HepG2 (cell line): Measurements from ENCODE around the gene SERTAD2. TPM values are rescaled to one million over a fixed set of nuclear protein-coding genes. Genes with fewer than 3 reads are reported as not detected.
A peak's percentile ranks its signal among the peaks of the same experiment; 100 is the strongest.

ENCODE experiments used
- ATF7 ChIP-seq, 2 experiments: fragments of 450-650 bp in 1 of 2; sonication (generic) in 1 of 2; formaldehyde crosslinking in 1 of 2; IDR thresholded peaks; 2 replicates each; pipeline versions ENCODE4 v1.4.0 to v1.6.1; 2016 to 2020; ENCODE audit warnings: antibody characterized with exemption in 1 of 2, mild to moderate bottlenecking in 1 of 2, missing genetic modification reagents in 1 of 2
- EEA1 ChIP-seq: sonication (generic); formaldehyde crosslinking; IDR thresholded peaks from 2 replicates; pipeline ENCODE4 v1.5.1; 2020; ENCODE audit warnings: mild to moderate bottlenecking, missing genetic modification reagents, borderline replicate concordance
- ERF ChIP-seq: IDR thresholded peaks from 2 replicates; pipeline ENCODE4 v1.6.1; 2018; ENCODE audit warnings: missing biosample characterization, missing genetic modification reagents
- ETV5 ChIP-seq: IDR thresholded peaks from 2 replicates; pipeline ENCODE4 v1.6.1; 2018; ENCODE audit warnings: missing biosample characterization, missing genetic modification reagents, inconsistent platforms, borderline replicate concordance
- FOXA1 ChIP-seq, 2 experiments: fragments of 450-650 bp in 1 of 2; sonication (generic) in 1 of 2; formaldehyde crosslinking in 1 of 2; IDR thresholded peaks; 2 replicates each; pipeline versions ENCODE4 v1.4.0 to v1.6.1; 2016 to 2020; ENCODE audit warnings: missing genetic modification reagents in 1 of 2
- KDM5A ChIP-seq: fragments of 200-600 bp; sonication (generic); IDR thresholded peaks from 2 replicates; pipeline ENCODE4 v1.7.0; 2018; ENCODE audit warnings: antibody characterized with exemption, mild to moderate bottlenecking, low read length, borderline replicate concordance
- PRPF4 ChIP-seq: fragments of 200-400 bp; formaldehyde crosslinking; IDR thresholded peaks from 2 replicates; pipeline ENCODE4 v1.6.1; 2016; ENCODE audit warnings: low read length, low read depth; ENCODE audit not compliant: poor library complexity, severe bottlenecking
- SALL1 ChIP-seq: sonication (generic); formaldehyde crosslinking; IDR thresholded peaks from 2 replicates; pipeline ENCODE4 v1.8.0; 2022; ENCODE audit warnings: mild to moderate bottlenecking, missing genetic modification reagents
- ZKSCAN1 ChIP-seq: fragments of 150-350 bp; IDR thresholded peaks from 2 replicates; pipeline ENCODE4 v1.6.1; 2014; ENCODE audit warnings: low read length
- ZNF274 ChIP-seq: sonication (generic); formaldehyde crosslinking; IDR thresholded peaks from 2 replicates; pipeline ENCODE4 v1.5.1; 2020; ENCODE audit warnings: mild to moderate bottlenecking, missing genetic modification reagents
- ZNF30 ChIP-seq: sonication (generic); formaldehyde crosslinking; IDR thresholded peaks from 2 replicates; pipeline ENCODE4 v1.5.0; 2020; ENCODE audit warnings: mild to moderate bottlenecking, missing genetic modification reagents
- ZNF33B ChIP-seq: sonication (generic); formaldehyde crosslinking; IDR thresholded peaks from 2 replicates; pipeline ENCODE4 v1.5.1; 2020; ENCODE audit warnings: mild to moderate bottlenecking, missing genetic modification reagents
- ZNF496 ChIP-seq: sonication (generic); formaldehyde crosslinking; IDR thresholded peaks from 2 replicates; pipeline ENCODE4 v1.8.1; 2023; ENCODE audit warnings: mild to moderate bottlenecking, moderate library complexity, missing genetic modification reagents; ENCODE audit not compliant: insufficient replicate concordance
- ZNF569 ChIP-seq: sonication (generic); formaldehyde crosslinking; IDR thresholded peaks from 2 replicates; pipeline ENCODE4 v1.5.0; 2020; ENCODE audit warnings: mild to moderate bottlenecking, missing genetic modification reagents, moderate library complexity, borderline replicate concordance
- ZNF615 ChIP-seq: sonication (generic); formaldehyde crosslinking; IDR thresholded peaks from 2 replicates; pipeline ENCODE4 v1.5.0; 2020; ENCODE audit warnings: mild to moderate bottlenecking, missing genetic modification reagents, borderline replicate concordance
- ZNF75D ChIP-seq: sonication (generic); formaldehyde crosslinking; IDR thresholded peaks from 2 replicates; pipeline ENCODE4 v1.8.1; 2023; ENCODE audit warnings: missing genetic modification reagents, mild to moderate bottlenecking, borderline replicate concordance
- polyA plus RNA-seq, 8 experiments: library from polyadenylated mRNA; depleted of rRNA in 3 of 8; stranded (reverse) in 7 of 8; unstranded in 1 of 8; fragments of >200 nt; fragmentation: Illumina TruSeq in 4 of 8; extraction: Trizol in 4 of 8; gene quantifications; 2 replicates each; pipeline versions ENCODE4 v1.2.1 to v1.2.3, GENCODE V29; 2011 to 2016; ENCODE audit warnings: low read depth in 4 of 8, missing spikeins in 1 of 8, mixed read lengths in 1 of 8; ENCODE audit not compliant: insufficient read depth in 1 of 8
- total RNA-seq, 5 experiments: library from RNA; depleted of rRNA; stranded (reverse); fragments of >200 nt; fragmentation: Illumina TruSeq; extraction: Trizol; gene quantifications; 2 replicates each; pipeline ENCODE4 v1.2.3, GENCODE V29; 2016; ENCODE audit warnings: low read depth in 1 of 5
- TF ChIP-seq, protein P1 (sequence below): sonication (generic); formaldehyde crosslinking; IDR thresholded peaks from 2 replicates; pipeline ENCODE4 v1.4.0; 2020; ENCODE audit warnings: missing genetic modification reagents
- TF ChIP-seq, protein P2 (sequence below): sonication (generic); formaldehyde crosslinking; IDR thresholded peaks from 2 replicates; pipeline ENCODE4 v1.5.0; 2020; ENCODE audit warnings: mild to moderate bottlenecking, missing genetic modification reagents, borderline replicate concordance
- TF ChIP-seq, protein P3 (sequence below): IDR thresholded peaks from 2 replicates; pipeline ENCODE4 v1.6.1; 2016; ENCODE audit warnings: missing compliant biosample characterization, missing genetic modification reagents, borderline replicate concordance
- TF ChIP-seq, protein P4 (sequence below): sonication (generic); formaldehyde crosslinking; IDR thresholded peaks from 2 replicates; pipeline ENCODE4 v1.5.1; 2020; ENCODE audit warnings: missing genetic modification reagents, mild to moderate bottlenecking, borderline replicate concordance
- TF ChIP-seq, protein P5 (sequence below): sonication (generic); formaldehyde crosslinking; IDR thresholded peaks from 2 replicates; pipeline ENCODE4 v1.9.0; 2021; ENCODE audit warnings: missing genetic modification reagents, borderline replicate concordance

Gene SERTAD2
- total and polyA plus RNA-seq, 2 of the 13 experiments (the other 11 are each of a cell fraction or from before 2014, with no cell fraction given), result 6.7 to 22.6 TPM

DNA sequence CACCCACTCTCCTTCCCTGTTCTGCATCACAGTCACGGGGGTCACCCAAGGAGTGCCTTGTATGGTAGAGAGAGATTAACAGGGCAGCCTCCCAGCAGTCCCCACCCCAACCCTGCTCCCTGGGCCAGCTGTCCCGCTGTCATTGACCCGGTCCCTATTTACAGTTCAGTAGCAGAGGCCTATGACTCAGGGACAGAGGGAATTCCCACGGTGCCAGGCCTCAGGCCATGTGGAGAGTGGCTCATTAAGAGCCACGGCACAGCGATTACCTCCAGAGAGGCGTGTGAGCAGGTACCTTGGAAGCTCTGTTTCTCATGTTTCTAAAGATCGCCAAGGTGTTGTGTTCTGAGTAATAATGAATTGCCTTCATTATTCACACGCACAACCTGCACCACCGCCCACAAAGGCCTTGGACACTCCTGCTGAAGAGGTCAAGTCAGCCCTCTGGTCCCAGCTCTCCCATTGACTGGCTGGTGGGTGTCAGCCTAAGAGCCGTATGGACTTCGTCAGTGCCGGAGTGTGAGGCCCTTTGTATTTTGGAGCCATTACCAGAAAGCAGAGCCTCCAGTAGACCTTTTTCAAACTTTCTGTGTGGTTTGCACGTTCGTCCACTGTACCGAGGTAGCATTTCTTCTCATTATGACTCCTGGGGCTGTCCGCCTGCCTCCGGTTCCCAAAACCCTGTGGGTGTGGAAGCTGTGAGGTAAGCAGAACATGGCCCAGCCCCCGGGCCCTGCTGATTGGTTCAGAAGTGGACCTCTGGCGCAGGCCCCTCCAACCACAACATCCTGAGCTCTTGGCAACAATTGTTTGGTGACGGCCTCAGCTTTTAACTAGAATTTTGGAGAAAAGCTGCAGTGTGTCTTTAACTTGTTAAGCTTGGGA is 47.0 kb downstream of the SERTAD2 start (continued):
- TF ChIP-seq ZNF75D (CRISPR knock-in tag) (no peak), ZKSCAN1 (no peak), KDM5A (no peak), PRPF4 (no peak), SALL1 (peak; percentile 47), ZNF33B (CRISPR knock-in tag) (no peak), ZNF496 (CRISPR knock-in tag) (no peak), ETV5 (CRISPR knock-in tag) (peak; percentile 28; the same call in 1 of the 2 replicates), EEA1 (no peak), ZNF569 (CRISPR knock-in tag) (0 out of 2 replicates have a peak, but pooled peaks have one; percentile 65), ATF7 (IDR thresholded peaks at IDR 0.05) (no peak), ATF7 (CRISPR knock-in tag; IDR thresholded peaks at IDR 0.05) (0 out of 2 replicates have a peak, but pooled peaks have one; percentile 32), FOXA1 (IDR thresholded peaks at IDR 0.05) (no peak), FOXA1 (CRISPR knock-in tag; IDR thresholded peaks at IDR 0.05) (peak; percentile 79), ZNF274 (CRISPR knock-in tag) (no peak), ERF (CRISPR knock-in tag) (peak; percentile 32; the same call in 1 of the 2 replicates), ZNF30 (CRISPR knock-in tag) (no peak), ZNF615 (CRISPR knock-in tag) (no peak)
- TF ChIP-seq, protein P1, sequence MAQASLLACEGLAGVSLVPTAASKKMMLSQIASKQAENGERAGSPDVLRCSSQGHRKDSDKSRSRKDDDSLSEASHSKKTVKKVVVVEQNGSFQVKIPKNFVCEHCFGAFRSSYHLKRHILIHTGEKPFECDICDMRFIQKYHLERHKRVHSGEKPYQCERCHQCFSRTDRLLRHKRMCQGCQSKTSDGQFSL (CRISPR knock-in tag), result no peak
- TF ChIP-seq, protein P2, sequence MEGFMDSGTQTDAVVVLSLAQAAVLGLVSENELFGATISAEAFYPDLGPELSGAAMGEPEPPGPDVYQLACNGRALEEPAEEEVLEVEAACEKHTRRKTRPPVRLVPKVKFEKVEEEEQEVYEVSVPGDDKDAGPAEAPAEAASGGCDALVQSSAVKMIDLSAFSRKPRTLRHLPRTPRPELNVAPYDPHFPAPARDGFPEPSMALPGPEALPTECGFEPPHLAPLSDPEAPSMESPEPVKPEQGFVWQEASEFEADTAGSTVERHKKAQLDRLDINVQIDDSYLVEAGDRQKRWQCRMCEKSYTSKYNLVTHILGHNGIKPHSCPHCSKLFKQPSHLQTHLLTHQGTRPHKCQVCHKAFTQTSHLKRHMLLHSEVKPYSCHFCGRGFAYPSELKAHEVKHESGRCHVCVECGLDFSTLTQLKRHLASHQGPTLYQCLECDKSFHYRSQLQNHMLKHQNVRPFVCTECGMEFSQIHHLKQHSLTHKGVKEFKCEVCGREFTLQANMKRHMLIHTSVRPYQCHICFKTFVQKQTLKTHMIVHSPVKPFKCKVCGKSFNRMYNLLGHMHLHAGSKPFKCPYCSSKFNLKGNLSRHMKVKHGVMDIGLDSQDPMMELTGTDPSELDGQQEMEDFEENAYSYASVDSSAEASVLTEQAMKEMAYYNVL (CRISPR knock-in tag), result no peak
- TF ChIP-seq, protein P3, sequence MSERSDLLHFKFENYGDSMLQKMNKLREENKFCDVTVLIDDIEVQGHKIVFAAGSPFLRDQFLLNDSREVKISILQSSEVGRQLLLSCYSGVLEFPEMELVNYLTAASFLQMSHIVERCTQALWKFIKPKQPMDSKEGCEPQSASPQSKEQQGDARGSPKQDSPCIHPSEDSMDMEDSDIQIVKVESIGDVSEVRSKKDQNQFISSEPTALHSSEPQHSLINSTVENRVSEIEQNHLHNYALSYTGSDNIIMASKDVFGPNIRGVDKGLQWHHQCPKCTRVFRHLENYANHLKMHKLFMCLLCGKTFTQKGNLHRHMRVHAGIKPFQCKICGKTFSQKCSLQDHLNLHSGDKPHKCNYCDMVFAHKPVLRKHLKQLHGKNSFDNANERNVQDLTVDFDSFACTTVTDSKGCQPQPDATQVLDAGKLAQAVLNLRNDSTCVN, result 0 out of 2 replicates have a peak, but pooled peaks have one; percentile 27
- TF ChIP-seq, protein P4, sequence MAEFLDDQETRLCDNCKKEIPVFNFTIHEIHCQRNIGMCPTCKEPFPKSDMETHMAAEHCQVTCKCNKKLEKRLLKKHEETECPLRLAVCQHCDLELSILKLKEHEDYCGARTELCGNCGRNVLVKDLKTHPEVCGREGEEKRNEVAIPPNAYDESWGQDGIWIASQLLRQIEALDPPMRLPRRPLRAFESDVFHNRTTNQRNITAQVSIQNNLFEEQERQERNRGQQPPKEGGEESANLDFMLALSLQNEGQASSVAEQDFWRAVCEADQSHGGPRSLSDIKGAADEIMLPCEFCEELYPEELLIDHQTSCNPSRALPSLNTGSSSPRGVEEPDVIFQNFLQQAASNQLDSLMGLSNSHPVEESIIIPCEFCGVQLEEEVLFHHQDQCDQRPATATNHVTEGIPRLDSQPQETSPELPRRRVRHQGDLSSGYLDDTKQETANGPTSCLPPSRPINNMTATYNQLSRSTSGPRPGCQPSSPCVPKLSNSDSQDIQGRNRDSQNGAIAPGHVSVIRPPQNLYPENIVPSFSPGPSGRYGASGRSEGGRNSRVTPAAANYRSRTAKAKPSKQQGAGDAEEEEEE (CRISPR knock-in tag), result no peak
- TF ChIP-seq, protein P5, sequence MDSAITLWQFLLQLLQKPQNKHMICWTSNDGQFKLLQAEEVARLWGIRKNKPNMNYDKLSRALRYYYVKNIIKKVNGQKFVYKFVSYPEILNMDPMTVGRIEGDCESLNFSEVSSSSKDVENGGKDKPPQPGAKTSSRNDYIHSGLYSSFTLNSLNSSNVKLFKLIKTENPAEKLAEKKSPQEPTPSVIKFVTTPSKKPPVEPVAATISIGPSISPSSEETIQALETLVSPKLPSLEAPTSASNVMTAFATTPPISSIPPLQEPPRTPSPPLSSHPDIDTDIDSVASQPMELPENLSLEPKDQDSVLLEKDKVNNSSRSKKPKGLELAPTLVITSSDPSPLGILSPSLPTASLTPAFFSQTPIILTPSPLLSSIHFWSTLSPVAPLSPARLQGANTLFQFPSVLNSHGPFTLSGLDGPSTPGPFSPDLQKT (CRISPR knock-in tag), result no peak
